Smooth muscle cell (in vitro differentiated cells): ENCODE results near the gene CNTNAP2. TPM values are rescaled to one million over a fixed set of nuclear protein-coding genes. Genes with fewer than 3 reads are reported as not detected.

ENCODE experiments used
- DNase-seq: peaks from one replicate; lab custom pipeline; 2025; ENCODE audit not compliant: unreplicated experiment; lab: John Stamatoyannopoulos, UW
- H2AFZ ChIP-seq: fragments of 200-600 bp; sonication (generic); 2 replicates; pipeline ENCODE4 v1.6.0; 2016; ENCODE audit warnings: antibody characterized with exemption, low read depth, mild to moderate bottlenecking
- H3F3A ChIP-seq: fragments of 200-600 bp; sonication (generic); 2 replicates; pipeline ENCODE4 v1.6.0; 2017; ENCODE audit warnings: antibody characterized with exemption, low read depth
- H3K27ac ChIP-seq: fragments of 200-600 bp; sonication (generic); 2 replicates; pipeline ENCODE4 v1.5.1; 2016; ENCODE audit warnings: low read depth, mild to moderate bottlenecking
- H3K27me3 ChIP-seq: fragments of 200-600 bp; sonication (generic); 2 replicates; pipeline ENCODE4 v1.6.1; 2016; ENCODE audit warnings: low read depth, mild to moderate bottlenecking
- H3K36me3 ChIP-seq: fragments of 200-600 bp; sonication (generic); 2 replicates; pipeline ENCODE4 v1.5.1; 2016; ENCODE audit warnings: low read depth
- H3K4me1 ChIP-seq: fragments of 200-600 bp; sonication (generic); 2 replicates; pipeline ENCODE4 v1.5.1; 2016; ENCODE audit warnings: low read depth
- H3K4me2 ChIP-seq: fragments of 200-600 bp; sonication (generic); 2 replicates; pipeline ENCODE4 v1.6.0; 2016; ENCODE audit warnings: mild to moderate bottlenecking
- H3K4me3 ChIP-seq: fragments of 200-600 bp; sonication (generic); 2 replicates; pipeline ENCODE4 v1.5.1; 2016; ENCODE audit warnings: mild to moderate bottlenecking
- H3K79me2 ChIP-seq: fragments of 200-600 bp; sonication (generic); 2 replicates; pipeline ENCODE4 v1.6.0; 2016; ENCODE audit warnings: low read depth, mild to moderate bottlenecking
- H3K9ac ChIP-seq: fragments of 200-600 bp; sonication (generic); 2 replicates; pipeline ENCODE4 v1.6.0; 2016; ENCODE audit warnings: low read depth
- H3K9me3 ChIP-seq: fragments of 200-600 bp; sonication (generic); replicated peaks from 2 replicates; pipeline ENCODE4 v1.5.1; 2016; ENCODE audit warnings: low read depth
- H4K20me1 ChIP-seq: fragments of 200-600 bp; sonication (generic); 2 replicates; pipeline ENCODE4 v1.6.0; 2016; ENCODE audit warnings: low read depth
- WGBS: methylation state at CpG from one replicate; pipeline ENCODE4 v1.1.7; 2016; ENCODE audit warnings: low lambda C conversion rate; 5-methylcytosine and 5-hydroxymethylcytosine counted together
- polyA plus RNA-seq: library from polyadenylated mRNA; unstranded; fragments of >200 nt; fragmentation: Nextera tagmentation; extraction: Ambion mirVana; gene quantifications from 2 replicates; pipeline ENCODE4 v1.2.1, GENCODE V29; 2016
- total RNA-seq: library from RNA; depleted of rRNA; stranded (reverse); fragments of >200 nt; gene quantifications from 2 replicates; pipeline ENCODE4 v1.2.3, GENCODE V29; 2014
- TF ChIP-seq, protein P1 (sequence below): fragments of 200-600 bp; sonication (generic); IDR thresholded peaks from 2 replicates; pipeline ENCODE4 v1.5.1; 2017; ENCODE audit warnings: borderline replicate concordance, mild to moderate bottlenecking, antibody characterized with exemption; ENCODE audit not compliant: insufficient read depth, poor library complexity, severe bottlenecking

Gene CNTNAP2
- total and polyA plus RNA-seq, 2 experiments from 2014 or later: 1.7 to 9.0 TPM

DNA sequence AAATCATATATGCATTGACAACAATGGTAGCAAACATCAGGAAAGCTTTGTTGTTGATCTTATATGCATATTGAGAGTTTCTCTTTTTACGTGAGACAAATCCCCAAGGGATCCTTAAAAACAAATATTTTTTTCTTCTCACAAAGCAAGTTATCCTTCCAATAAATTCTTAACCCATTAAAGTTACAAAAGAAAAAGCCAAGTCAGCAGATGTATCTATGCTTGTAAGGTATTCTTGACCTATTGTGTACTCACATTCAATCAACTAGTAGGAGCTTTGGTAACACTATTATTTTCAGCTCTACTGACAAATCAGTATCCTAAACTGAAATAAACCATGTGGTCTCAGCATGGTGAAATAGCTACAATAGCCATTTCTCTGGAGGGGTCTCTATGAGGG is 586.3 kb downstream of the CNTNAP2 start:
- WGBS: 95% methylated on average over 1 of the region's 1 CpG
- Histone ChIP-seq H3K9me3 (no peaks in the 10 kb centered on the region), H3K79me2 (no peaks in the 10 kb centered on the region), H3K4me3 (no peak overlapping the region), H4K20me1 (no peaks in the 10 kb centered on the region), H3K27ac (no peak overlapping the region), H3F3A (no peaks in the 10 kb centered on the region), H3K4me1 (no peaks in the 10 kb centered on the region), H3K9ac (no peak overlapping the region), H3K27me3 (no peaks in the 10 kb centered on the region), H3K4me2 (no peak overlapping the region), H3K36me3 (no peaks in the 10 kb centered on the region), H2AFZ (no peak overlapping the region)
- no peak for DNase-seq
- TF ChIP-seq, protein P1, sequence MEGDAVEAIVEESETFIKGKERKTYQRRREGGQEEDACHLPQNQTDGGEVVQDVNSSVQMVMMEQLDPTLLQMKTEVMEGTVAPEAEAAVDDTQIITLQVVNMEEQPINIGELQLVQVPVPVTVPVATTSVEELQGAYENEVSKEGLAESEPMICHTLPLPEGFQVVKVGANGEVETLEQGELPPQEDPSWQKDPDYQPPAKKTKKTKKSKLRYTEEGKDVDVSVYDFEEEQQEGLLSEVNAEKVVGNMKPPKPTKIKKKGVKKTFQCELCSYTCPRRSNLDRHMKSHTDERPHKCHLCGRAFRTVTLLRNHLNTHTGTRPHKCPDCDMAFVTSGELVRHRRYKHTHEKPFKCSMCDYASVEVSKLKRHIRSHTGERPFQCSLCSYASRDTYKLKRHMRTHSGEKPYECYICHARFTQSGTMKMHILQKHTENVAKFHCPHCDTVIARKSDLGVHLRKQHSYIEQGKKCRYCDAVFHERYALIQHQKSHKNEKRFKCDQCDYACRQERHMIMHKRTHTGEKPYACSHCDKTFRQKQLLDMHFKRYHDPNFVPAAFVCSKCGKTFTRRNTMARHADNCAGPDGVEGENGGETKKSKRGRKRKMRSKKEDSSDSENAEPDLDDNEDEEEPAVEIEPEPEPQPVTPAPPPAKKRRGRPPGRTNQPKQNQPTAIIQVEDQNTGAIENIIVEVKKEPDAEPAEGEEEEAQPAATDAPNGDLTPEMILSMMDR: no peak

- Histone ChIP-seq H3K79me2 (no peaks in the 10 kb centered on the region), H3K36me3 (no peaks in the 10 kb centered on the region), H4K20me1 (no peaks in the 10 kb centered on the region), H3K9me3 (no peaks in the 10 kb centered on the region), H3K4me2 (no peak overlapping the region), H3K27ac (no peak overlapping the region), H3F3A (no peaks in the 10 kb centered on the region), H3K4me3 (no peak overlapping the region), H3K27me3 (no peaks in the 10 kb centered on the region), H2AFZ (no peak overlapping the region), H3K4me1 (no peaks in the 10 kb centered on the region), H3K9ac (no peak overlapping the region)
- no peak for DNase-seq
- TF ChIP-seq, protein P1: no peak
- WGBS: 89% methylated on average over 4 of the region's 4 CpGs
Measured at GRCh38 chr7:146709451-146710027, 592.9 kb downstream of the CNTNAP2 start.

- Histone ChIP-seq H3K27ac (no peak overlapping the region), H2AFZ (no peak overlapping the region), H4K20me1 (no peaks in the 10 kb centered on the region), H3K4me2 (no peak overlapping the region), H3K9ac (no peak overlapping the region), H3K4me3 (no peak overlapping the region), H3K9me3 (no peaks in the 10 kb centered on the region), H3K4me1 (no peaks in the 10 kb centered on the region), H3F3A (no peaks in the 10 kb centered on the region), H3K27me3 (no peaks in the 10 kb centered on the region), H3K36me3 (no peaks in the 10 kb centered on the region), H3K79me2 (no peaks in the 10 kb centered on the region)
- TF ChIP-seq, protein P1: no peak
- WGBS: 88% methylated on average over 1 of the region's 1 CpG
- DNase-seq: no peak
Measured at GRCh38 chr7:146713205-146713604, 596.6 kb downstream of the CNTNAP2 start.

DNA sequence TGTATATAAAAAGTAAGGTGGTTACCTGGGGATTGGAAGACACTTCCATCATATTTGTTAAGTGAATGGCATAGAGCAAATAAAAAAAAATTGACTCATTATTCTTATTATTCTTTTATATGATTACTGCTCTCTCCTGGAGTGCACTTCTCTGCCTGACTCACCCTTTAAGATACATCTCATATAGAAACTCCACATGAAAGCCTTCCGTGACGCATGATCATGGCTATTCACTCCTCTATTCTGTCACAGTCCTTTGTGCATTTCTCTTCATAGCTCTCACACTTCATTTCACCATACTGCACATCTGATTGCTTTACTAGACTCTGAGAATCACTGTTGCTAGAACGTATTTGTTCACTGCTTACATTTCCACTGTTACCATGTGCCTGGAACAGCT is 597.3 kb downstream of the CNTNAP2 start:
- H3K27me3 ChIP-seq: no peaks in the 10 kb centered on the region
- no peak overlapping the region for H3K4me2 ChIP-seq
- no peaks in the 10 kb centered on the region for H3K79me2 ChIP-seq
- H3K4me3 ChIP-seq: no peak overlapping the region
- no peaks in the 10 kb centered on the region for H3K36me3 ChIP-seq
- H4K20me1 ChIP-seq: no peaks in the 10 kb centered on the region
- no peak overlapping the region for H3K27ac ChIP-seq
- no peaks in the 10 kb centered on the region for H3K4me1 ChIP-seq
- no peak overlapping the region for H3K9ac ChIP-seq
- H2AFZ ChIP-seq: no peak overlapping the region
- H3K9me3 ChIP-seq: no peaks in the 10 kb centered on the region
- no peaks in the 10 kb centered on the region for H3F3A ChIP-seq
- DNase-seq: no peak
- TF ChIP-seq, protein P1: no peak
- WGBS: 93% methylated on average over 3 of the region's 3 CpGs
